Measurements from ENCODE around the gene MEIS3. TPM values are rescaled to one million over a fixed set of nuclear protein-coding genes. Genes with fewer than 3 reads are reported as not detected.

The MEIS3 gene
- total RNA-seq, 4 donors from 2014 or later = 11.5 to 30.8 (median 16.8) TPM

DNA sequence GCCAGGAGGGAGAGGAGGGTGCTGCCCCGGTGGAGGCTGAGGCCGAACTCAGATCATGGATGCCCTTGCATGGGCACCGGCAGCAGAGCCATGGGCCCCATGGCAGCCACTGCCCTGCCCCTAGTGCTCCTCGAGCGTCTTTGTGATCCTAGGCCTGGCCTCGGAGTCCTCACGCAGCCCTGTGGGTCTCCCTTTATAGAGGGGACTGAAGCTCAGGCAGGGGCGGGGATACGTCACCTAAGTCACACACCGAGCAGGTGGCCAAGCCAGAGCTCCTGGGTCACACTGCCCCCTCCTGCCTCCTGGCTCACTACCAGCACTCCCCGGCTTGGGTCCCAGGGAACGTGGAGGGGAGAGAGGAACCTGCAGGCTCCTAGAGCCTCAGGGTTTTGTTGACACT is 41.5 kb downstream of the MEIS3 start:
- Histone ChIP-seq H3K9me3 (no peaks in the 10 kb centered on the region), H3K36me3 (peaks cover 4 to 99% (median 36%) of the 10 kb centered on the region in 3 donors), H3K27ac (no peak overlapping the region), H3K4me1 (no peaks in the 10 kb centered on the region), H3K4me3 (no peak overlapping the region), H3K27me3 (no peaks in the 10 kb centered on the region)
- no peak for TF ChIP-seq EP300 (IDR thresholded peaks at IDR 0.05)
- TF ChIP-seq POLR2A (IDR thresholded peaks at IDR 0.05) = no peak
- TF ChIP-seq, protein P1, sequence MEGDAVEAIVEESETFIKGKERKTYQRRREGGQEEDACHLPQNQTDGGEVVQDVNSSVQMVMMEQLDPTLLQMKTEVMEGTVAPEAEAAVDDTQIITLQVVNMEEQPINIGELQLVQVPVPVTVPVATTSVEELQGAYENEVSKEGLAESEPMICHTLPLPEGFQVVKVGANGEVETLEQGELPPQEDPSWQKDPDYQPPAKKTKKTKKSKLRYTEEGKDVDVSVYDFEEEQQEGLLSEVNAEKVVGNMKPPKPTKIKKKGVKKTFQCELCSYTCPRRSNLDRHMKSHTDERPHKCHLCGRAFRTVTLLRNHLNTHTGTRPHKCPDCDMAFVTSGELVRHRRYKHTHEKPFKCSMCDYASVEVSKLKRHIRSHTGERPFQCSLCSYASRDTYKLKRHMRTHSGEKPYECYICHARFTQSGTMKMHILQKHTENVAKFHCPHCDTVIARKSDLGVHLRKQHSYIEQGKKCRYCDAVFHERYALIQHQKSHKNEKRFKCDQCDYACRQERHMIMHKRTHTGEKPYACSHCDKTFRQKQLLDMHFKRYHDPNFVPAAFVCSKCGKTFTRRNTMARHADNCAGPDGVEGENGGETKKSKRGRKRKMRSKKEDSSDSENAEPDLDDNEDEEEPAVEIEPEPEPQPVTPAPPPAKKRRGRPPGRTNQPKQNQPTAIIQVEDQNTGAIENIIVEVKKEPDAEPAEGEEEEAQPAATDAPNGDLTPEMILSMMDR (IDR thresholded peaks at IDR 0.05) = no peak
- no peak for DNase-seq (ENCODE audit: low spot score in 2 of 2)
- WGBS, 2 donors = 83 to 93% methylated on average over 8 to 12 of the region's 12 CpGs

DNA sequence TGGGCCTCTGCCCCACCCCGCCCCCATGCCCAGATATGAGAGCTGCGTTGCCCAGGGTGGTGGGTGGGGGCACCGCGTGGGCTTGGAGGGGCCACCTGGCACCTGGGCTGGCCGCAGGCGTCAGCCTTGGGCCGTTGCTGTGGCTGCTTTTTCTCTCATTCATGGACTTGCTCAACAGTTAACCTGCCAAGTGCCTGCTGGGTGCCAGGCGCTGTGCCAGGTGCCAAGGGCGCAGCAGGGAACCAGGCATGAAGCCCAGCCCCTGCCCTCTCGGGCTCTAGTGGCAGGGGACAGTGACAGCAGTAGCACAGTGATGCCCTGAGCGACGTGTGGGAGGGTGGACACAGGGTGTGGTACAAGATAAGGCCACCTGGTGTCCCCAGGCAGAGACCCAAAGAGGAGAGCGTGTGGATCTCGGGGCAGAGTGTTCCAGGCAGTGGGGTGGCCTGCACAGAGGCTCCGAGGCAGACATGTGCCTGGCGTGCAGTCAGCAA is 42.1 kb downstream of the MEIS3 start:
- Histone ChIP-seq H3K36me3 (peaks cover 4 to 100% (median 36%) of the 10 kb centered on the region in 3 donors), H3K27me3 (no peaks in the 10 kb centered on the region), H3K27ac (no peak overlapping the region), H3K9me3 (no peaks in the 10 kb centered on the region), H3K4me1 (no peaks in the 10 kb centered on the region), H3K4me3 (no peak overlapping the region)
- no peak for TF ChIP-seq EP300 (IDR thresholded peaks at IDR 0.05)
- TF ChIP-seq, protein P1 (IDR thresholded peaks at IDR 0.05) = no peak
- no peak for TF ChIP-seq POLR2A (IDR thresholded peaks at IDR 0.05)
- 84 to 90% methylated on average over 16 of the region's 16 CpGs for WGBS, 2 donors
- DNase-seq (ENCODE audit: low spot score in 2 of 2) = no peak

DNA sequence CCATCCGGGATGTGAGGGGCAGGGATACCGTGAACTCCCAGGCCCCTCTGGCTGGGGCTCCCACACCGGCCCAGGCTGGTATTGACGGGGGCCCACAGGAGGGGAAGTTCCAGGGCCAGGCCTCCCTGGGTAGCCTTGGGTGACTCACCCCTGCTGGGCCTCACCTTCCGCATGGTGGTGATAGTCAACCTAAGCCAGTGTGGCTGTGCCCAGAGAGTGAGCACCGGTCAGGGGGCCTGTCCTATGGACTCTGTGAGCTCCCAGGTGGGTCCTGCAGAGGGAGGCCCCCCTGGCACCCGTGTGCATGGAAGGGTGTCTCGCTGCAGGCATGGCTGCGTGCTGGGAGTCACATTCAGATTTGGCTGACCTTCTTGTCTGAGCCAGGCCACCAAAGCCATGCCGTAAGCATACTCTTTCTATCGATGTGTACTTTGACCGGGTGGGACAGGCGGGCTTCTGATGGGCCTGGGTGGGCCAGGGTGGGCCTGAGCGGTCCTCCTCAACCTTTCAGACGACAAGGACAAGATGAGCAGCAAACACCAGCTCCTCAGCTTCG is 42.7 kb downstream of the MEIS3 start:
- Histone ChIP-seq H3K27me3 (no peaks in the 10 kb centered on the region), H3K4me3 (no peak overlapping the region), H3K4me1 (no peaks in the 10 kb centered on the region), H3K36me3 (peaks cover 4 to 100% (median 32%) of the 10 kb centered on the region in 3 donors), H3K27ac (no peak overlapping the region), H3K9me3 (no peaks in the 10 kb centered on the region)
- no peak for DNase-seq (ENCODE audit: low spot score in 2 of 2)
- no peak for TF ChIP-seq EP300 (IDR thresholded peaks at IDR 0.05)
- TF ChIP-seq, protein P1 (IDR thresholded peaks at IDR 0.05) = no peak
- no peak for TF ChIP-seq POLR2A (IDR thresholded peaks at IDR 0.05)
- 79 to 93% methylated on average over 7 to 12 of the region's 16 CpGs for WGBS, 2 donors

DNA sequence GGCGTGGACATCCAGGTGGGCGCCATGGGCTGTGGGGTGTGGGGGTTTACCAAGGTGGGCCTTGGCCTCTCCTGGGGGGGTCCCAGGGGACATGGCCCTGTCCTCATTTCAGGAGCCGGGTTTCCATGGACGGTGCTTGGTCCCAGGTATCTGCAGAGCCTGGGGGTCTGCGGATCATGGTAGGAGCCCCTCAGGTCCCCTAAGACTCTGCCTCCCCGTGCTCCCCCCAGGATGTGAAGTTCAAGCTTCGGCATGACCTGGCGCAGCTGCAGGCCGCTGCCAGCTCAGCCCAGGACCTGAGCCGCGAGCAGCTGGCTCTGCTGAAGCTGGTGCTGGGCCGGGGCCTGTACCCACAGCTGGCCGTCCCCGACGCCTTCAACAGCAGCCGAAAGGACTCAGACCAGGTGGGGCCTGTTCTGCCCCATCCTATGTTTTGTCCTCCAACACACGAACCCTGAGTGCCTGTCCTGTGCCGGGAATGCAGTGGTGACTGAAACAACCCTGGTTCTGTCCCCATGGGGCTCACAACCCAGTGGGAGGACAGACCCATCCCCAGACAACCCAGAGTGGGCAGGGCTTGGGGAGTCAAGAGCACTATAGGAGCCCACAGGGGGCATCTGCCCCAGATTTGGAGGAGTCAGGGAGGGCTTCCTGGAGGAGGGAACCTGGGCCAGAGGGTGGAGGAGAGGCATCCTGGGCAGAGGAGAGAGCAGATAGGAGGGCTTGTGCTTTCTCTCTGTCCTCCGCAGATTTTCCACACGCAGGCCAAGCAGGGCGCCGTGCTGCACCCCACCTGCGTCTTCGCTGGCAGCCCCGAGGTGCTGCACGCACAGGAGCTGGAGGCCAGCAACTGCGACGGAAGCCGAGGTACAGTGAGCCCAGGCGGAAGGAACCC is 43.4 kb downstream of the MEIS3 start:
- TF ChIP-seq EP300 (IDR thresholded peaks at IDR 0.05) = no peak
- TF ChIP-seq POLR2A (IDR thresholded peaks at IDR 0.05) = no peak
- TF ChIP-seq, protein P1 (IDR thresholded peaks at IDR 0.05) = no peak
- WGBS, 2 donors = 92 to 100% methylated on average over 18 to 29 of the region's 30 CpGs
- Histone ChIP-seq H3K27me3 (no peaks in the 10 kb centered on the region), H3K4me3 (no peak overlapping the region), H3K9me3 (no peaks in the 10 kb centered on the region), H3K4me1 (no peaks in the 10 kb centered on the region), H3K36me3 (peaks cover 4 to 100% (median 35%) of the 10 kb centered on the region in 3 donors), H3K27ac (no peak overlapping the region)
- no peak for DNase-seq (ENCODE audit: low spot score in 2 of 2)
